NCI-H2081 treated with DMSO at 0.1 percent for 48 hours (cell line): ENCODE results near the gene RFX5.
"Not testable (repeated sequence)": the region's sequence is repeated elsewhere in the genome, so short reads cannot be mapped to it uniquely, and the experiment has no call there.

Experiments used
- DNase-seq: peaks from one replicate; lab custom pipeline; 2025; lab: John Stamatoyannopoulos, UW

The RFX5 gene

GRCh38 chr1:151362308-151363155 lies 15.5 kb upstream of the RFX5 start:
- DNase-seq, result no peak

GRCh38 chr1:151361883-151362282 lies 14.8 kb upstream of the RFX5 start:
- DNase-seq, result no peak

GRCh38 chr1:151356696-151357095 lies 9.6 kb upstream of the RFX5 start:
- no peak for DNase-seq

GRCh38 chr1:151352021-151352718 lies 5.1 kb upstream of the RFX5 start:
- DNase-seq, result no peak

- DNase-seq, result not testable (repeated sequence)
These were observed 3.3 kb upstream of the RFX5 start for GRCh38 chr1:151350323-151350722.

- no peak for DNase-seq
These were observed 633 bp upstream of the RFX5 start for GRCh38 chr1:151347523-151348246.

GRCh38 chr1:151346082-151346768 lies 827 bp downstream of the RFX5 start:
- no peak for DNase-seq

GRCh38 chr1:151344291-151344690 lies 2.8 kb downstream of the RFX5 start:
- DNase-seq, result no peak

GRCh38 chr1:151343587-151343986 lies 3.5 kb downstream of the RFX5 start:
- no peak for DNase-seq

GRCh38 chr1:151342569-151342968 lies 4.5 kb downstream of the RFX5 start:
- DNase-seq, result no peak

- no peak for DNase-seq
These were observed 5.0 kb downstream of the RFX5 start for GRCh38 chr1:151342021-151342420.

- peak; percentile 68 for DNase-seq
These were observed 5.9 kb downstream of the RFX5 start for GRCh38 chr1:151340870-151341754.

- DNase-seq, result no peak
These were observed 10.5 kb downstream of the RFX5 start for GRCh38 chr1:151336556-151336955.

GRCh38 chr1:151334822-151335221 lies 12.2 kb downstream of the RFX5 start:
- DNase-seq, result no peak

- no peak for DNase-seq
These were observed 19.0 kb downstream of the RFX5 start for GRCh38 chr1:151327903-151328674.

GRCh38 chr1:151327223-151327902 lies 19.7 kb downstream of the RFX5 start, which contains the start of gene PI4KB:
Gene PI4KB (minus strand): TSS chr1:151327416. CDS start chr1:151316481, 10,935 bp downstream.
- peak; percentile 99 for DNase-seq

- DNase-seq, result no peak
These were observed 20.3 kb downstream of the RFX5 start for GRCh38 chr1:151326619-151327222.

GRCh38 chr1:151325646-151326429 lies 21.2 kb downstream of the RFX5 start:
- no peak for DNase-seq
